HG03575 (cell line): ENCODE measurements around the gene HAS3.
"Not testable (repeated sequence)": the region's sequence is repeated elsewhere in the genome, so short reads cannot be mapped to it uniquely, and the experiment has no call there.

Experiments
- ATAC-seq: cut with Tn5 transposase; IDR thresholded peaks from one replicate; pipeline ENCODE4 v1.9.1; 2021; ENCODE audit not compliant: unreplicated experiment, insufficient number of reproducible peaks, low FRiP score; ENCODE audit errors: extremely low read depth

The HAS3 gene, protein sequence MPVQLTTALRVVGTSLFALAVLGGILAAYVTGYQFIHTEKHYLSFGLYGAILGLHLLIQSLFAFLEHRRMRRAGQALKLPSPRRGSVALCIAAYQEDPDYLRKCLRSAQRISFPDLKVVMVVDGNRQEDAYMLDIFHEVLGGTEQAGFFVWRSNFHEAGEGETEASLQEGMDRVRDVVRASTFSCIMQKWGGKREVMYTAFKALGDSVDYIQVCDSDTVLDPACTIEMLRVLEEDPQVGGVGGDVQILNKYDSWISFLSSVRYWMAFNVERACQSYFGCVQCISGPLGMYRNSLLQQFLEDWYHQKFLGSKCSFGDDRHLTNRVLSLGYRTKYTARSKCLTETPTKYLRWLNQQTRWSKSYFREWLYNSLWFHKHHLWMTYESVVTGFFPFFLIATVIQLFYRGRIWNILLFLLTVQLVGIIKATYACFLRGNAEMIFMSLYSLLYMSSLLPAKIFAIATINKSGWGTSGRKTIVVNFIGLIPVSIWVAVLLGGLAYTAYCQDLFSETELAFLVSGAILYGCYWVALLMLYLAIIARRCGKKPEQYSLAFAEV

DNA sequence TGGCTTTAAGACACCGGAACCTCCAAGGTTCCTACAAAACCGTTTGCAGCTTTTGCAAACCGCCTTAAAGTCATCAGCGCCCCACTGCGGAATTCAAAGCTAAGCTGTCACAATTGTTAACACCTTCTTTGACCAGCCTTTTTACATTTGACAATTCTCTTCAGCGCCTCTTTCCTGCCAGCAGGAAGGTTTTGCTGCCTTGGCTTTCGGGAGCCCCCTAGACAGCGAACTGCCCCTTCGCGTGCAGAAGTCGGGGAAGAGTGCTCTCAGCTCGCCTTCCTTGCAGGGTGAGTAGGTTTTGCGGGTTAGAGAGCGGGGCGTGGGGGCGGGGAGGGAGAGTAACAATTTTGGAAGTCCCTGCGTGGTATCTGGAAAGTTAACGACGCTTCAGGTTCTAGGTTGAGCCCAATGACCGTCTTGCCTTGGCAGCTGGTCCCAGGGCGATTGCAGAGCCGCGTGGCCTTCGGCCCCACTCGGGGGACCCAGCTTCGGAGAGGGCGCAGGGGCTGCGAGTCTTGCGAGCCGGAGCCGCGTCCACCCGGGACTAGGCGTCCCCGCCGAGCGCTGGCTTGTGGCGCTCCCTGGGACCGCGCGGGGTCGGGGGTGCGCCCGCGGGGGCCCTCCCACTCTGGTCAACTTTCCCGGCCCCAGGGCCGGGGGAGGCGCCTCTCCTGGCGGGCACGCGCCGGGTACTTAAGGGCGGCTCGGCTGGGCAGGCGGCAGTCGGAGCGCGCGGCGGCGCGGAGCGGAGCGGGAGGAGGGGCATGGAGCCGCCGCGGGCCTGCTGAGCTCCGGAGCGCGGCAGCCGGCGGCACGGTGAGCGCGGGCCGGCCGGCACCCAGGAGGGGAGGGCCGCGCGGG, at the start of gene HAS3:
Gene HAS3, plus strand, starts transcription at position 153 of the 861 bp plus-strand sequence. CDS start 3,743 bp downstream, outside the sequence.
- no peak for ATAC-seq

DNA sequence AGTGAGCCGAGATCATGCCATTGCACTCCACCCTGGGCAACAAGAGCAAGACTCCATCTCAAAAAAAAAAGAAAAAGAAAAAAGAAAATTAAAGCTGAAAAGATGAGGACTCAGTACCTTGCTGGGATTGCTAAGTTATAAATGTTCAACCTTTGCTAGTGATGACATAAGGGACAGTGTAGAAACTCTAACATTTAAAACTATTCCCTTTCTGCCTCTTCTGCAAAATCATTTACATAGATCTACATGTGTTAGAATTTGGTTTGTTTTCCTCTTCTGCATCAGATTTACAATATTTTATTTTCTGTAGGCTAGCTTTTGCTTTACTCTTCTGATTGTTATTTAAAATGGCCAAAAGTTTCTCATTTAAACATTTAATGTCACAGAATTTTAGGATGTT, 49.5 kb upstream of the HAS3 start:
- no peak for ATAC-seq

DNA sequence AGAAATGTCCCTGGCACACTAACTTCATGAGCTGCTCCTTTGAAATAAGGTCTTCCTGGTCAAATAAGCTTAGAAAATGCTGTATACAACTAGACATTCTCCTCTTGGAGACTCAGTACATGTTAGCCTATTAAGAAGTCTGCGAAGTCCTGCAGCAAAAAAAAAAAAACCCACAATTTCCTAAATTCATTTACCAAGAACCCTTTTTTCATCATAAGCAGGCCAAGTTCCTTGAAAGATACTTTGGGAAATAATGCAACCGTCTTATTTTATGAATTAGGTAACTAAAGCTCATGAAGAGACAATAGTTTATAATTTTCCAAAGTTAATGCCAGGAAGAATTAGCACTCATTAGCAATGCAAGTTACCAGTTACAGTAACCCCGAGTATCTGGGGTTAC, 49.0 kb upstream of the HAS3 start:
- ATAC-seq = no peak

DNA sequence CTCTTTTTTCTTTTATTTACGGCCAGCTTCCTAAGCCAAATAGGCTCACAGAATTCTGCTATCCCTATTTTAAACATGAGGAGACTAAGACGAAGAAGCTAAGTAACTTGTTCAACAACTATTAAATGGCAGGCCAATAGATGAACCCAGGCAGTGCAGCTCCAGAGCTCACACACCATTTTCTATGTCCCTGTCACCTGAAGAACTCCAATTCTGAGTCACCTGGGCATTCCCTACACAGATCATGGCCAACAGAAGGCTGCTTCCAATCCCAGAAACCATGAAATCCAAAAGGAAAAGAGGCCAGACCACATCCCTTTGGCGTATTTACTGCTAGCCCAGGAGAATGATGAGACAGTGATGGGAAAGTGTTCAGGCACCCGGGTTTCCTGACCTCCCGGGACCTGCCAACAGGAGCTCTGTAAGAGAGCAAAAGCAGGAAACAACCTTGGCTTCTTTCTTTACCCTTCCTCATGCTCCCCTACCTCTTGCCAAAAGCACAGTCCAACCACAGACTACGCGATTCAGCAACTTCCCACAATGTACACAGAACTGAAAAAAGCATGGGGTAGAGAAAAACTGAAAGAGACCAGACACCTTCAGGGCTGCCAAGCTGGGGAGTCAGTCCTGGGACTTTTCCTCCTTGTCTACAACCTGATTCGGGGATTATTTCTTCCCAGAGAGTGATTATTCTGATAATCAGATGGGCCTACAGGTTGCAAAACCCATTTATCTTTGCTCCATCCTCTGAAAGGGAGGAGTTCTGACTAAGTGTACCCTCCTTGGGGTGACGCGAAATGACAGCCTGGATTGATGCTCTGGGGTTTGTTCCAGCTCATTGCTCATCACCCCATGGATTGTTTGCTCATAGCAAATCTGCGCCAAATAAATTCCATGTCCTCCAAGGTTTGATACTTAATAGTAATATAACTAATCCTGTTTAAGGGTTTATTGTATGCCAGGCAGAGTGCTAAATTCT, 47.8 kb upstream of the HAS3 start:
- no peak for ATAC-seq

DNA sequence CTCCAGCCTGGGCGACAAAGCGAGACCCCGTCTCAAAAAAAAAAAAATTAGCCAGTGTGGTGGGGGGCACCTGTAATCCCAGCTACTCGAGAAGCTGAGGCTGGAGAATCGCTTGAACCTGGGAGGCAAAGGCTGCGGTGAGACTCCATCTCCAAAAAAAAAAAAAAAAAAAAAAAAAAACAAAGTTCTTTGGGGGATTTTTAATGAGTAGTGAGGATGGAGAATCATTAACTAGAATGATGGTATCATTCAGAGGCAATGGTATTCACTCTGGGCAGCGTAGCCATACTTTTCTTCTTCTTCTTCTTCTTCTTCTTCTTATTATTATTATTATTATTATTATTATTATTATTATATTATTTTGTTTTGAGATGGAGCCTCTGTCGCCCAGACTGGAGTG, 42.0 kb upstream of the HAS3 start:
- not testable (repeated sequence) for ATAC-seq

DNA sequence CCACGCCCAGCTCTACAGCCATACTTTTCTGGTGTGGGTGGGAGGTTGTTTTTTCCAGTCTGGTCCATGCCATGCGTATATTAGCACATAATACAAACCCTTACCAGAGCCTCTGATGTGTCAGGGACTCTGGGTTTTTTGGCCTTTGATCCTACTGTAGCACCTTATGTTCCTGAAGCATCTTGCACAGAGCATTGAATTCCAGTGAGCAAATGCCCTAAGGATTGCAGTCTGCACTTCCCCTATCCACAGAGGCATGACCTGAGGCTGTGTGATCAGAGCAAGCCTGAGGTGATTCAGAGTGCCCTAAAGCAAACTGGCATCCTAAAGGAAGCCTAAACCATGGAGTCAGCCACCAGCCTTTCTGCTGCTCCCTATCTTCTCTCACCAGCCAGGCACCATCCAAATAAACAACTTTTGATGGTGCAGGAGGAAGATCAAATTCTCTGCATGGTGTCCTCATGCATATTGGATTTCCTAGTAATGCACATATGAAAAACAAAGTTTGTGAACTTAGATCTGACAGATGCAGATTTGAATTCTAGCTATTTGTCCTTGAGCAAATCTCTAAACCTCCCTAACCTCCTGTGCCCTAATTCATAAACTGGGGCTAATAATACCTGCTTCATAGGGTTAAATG, 41.2 kb upstream of the HAS3 start:
- ATAC-seq = no peak

DNA sequence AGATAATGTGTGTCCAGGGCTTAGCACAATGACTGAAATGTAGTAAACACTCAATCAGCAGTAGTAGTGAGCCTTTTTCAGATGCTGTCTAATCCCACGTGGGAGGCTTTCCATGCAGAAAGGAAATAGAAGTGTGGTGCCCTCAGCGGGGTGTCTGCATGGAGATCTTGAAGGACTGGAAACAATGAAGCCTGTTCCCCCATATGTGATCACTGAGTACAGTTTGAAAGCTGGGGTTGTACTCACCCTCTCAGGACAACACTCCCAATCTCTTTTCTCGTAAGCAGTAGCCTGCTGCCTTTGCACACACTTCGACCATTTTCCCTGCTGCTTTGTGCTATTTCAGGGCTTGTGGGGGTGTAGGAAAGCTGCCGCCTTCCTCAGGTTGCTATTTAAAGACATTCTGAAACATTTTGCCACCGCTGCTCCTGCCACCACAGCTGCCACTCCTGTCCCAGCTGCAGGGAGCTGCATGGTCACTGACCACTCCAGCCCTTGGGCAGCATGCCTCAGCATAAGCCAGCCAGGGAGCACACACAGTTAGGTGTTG, 40.6 kb upstream of the HAS3 start:
- no peak for ATAC-seq

DNA sequence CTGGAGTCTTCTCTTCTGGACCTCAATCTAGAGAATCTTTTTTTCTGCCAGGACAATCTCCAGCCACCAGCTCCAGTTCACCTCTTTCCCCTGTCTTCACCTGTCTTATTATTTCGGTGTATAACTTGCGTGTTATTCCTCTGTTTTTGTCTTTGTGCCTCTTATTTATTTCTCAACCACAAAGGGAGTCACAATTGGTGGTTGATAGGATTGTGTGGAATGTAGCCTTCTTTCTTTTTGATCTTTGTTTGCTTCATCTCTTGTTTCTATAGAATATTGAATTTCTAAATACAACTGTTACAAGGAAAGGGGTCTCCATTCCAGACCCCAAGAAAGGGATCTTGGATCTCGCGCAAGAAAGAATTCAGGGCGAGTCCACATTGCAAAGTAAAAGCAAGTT, 35.9 kb upstream of the HAS3 start:
- ATAC-seq = no peak

DNA sequence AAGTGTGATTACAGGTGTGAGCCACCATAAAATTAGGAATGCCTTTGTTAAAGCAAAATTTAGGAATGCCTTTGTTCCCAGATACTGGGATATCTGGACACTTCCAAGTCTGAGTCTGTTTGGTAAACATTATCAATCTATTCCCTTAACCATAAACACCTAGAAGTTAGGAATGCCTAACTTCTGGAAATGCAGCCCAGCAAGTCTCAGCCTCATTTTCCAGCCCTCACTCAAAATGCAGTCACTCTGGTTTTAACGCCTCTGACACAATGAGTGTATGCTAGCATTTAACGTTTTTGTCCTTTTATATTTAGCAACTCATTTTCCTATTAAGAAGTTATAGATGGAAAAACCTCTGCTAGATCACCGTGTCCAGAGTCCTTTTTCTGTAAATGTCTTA, 34.4 kb upstream of the HAS3 start:
- no peak for ATAC-seq

DNA sequence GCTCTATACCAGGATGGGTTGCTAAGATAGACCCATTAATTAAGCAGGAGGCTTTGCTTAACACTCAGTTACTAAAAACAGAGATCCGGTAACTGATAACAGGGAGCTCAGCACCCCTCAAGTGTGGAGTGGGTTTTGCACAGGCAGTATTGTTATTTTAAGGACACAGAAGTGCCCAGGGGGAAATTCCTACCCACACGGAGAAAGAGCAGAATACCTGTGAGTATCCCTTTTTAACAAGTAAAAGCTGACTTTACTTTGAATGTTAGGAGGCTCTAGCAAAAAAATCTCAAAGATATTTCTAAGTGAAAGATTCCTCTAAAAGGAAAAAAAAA, 32.8 kb upstream of the HAS3 start:
- ATAC-seq = no peak

DNA sequence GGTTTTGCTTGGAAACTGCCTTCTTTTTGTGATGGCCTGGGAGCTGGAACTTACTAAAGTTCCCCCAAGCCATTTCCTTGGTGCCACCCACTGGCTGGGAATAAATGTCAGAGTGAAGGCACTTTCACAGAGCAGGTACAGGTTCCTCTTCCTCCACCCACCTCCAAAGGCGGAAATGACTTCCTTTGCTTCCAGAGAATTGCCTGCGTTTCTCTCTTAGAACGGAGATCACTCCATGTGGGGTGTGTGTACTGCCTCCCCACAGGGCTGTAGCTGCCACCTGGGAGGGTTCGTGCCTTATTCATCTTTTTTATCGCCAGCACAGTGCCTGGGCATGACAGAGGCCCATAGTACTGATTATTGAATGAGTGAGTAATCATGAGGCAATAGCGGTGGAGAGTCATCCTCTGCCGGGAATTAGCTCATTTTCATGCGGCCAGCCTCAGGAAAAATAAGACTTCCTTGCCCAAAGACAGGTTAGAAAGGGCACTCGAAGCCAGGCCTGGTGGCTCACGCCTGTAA, 32.2 kb upstream of the HAS3 start:
- no peak for ATAC-seq

DNA sequence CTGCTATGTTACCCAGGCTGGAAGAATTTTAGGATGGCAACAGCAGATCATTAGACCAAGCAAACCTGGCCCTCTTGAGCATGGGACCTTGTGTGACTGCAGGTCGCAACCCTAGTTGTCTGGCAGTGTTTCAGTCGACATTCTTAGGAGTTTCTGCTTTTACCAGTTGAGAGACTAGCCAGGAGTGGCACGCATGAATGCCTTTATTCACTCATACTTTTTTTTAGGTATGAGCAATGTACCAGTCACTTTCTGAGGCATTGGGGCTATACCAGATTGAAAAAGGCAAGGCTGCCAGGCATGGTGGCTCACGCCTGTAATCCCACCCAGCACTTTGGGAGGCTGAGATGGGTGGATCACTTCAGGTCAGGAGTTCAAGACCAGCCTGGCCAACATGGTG, 28.2 kb upstream of the HAS3 start:
- no peak for ATAC-seq

DNA sequence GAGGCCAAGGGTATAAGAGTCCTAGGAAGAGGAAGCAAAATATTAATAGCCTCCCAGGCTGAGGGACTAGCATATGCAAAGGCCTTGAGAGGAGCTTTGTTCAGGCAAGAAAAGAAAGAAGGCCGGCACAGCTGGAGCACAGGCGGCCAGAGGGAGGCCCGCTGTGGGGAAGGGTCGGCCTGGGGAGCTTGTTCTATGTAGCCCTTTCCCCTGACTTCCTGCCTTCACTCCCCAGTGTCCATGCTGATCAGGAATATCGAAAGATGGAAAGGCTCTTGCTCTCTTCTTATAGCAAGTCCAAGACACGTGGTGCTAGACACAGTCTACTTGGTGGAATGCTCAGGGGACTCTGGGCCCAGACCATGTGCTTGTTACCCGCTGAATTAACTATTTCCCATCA, 27.4 kb upstream of the HAS3 start:
- no peak for ATAC-seq

DNA sequence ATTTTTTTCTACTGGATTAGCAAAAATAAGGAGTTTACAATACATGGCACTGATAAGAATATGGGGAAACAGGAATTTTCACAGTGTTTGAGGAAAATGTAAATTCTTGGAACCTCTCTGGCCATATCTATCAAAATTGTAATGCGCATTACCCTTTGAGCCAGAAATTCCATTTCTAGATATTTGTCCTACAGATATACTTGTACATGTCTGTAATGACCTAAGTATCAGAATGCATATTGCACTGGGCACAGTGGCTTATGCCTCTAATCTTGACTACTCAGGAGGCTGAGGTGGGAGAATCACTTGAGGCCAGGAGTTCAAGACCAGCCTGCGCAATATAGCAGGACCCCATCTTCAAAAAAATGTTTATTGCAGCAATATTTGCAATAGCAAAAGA, 25.8 kb upstream of the HAS3 start:
- no peak for ATAC-seq

DNA sequence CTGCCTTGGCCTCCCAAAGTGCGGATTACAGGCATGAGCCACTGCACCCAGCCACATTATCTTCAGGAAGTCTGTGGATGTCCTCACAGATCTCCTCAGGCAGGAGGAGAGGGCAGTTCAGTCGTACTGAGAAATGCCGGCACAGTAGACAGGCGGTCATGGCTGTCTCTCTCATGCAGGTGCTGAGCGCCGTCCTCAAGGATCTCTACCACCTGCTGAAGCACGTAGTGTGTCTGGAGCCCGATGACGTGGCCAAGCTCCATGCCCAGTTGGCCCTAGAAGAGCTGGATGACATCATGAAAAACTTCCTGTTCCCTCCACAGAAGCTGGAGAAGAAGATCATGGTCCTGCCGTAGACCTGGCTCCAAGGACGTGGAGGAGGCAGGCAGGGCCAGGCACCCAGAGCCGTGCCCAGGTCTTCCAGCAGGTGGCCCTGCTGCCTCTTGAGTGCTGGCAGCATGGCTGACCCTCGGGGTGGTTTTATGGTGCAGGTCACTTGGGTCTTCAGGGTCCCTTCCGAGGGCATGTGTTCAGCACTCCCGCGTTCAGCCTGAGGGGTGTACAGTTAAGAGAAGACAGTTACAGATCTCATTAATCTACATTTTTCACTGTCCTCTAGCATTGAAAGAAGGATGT, 22.0 kb upstream of the HAS3 start:
- ATAC-seq = no peak

DNA sequence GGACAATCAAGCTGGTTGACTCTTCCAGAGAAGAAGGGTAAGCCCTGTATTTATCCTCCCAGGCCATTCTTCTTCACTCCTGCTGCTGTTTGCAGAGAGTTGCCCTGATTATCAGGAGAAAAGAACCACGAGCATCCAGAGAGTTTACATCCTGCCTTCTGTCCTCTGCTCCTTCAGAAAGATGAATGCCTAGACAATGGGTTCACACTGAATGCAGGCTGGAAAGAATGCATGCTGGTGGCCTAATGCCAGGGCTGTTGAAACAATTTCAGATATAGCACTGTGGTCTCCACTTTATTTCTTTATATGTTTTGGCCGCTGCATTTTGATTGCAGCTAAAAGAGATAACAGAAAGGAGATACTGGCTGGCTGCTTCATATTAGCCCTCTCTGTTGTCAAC, 21.2 kb upstream of the HAS3 start:
- ATAC-seq = no peak

DNA sequence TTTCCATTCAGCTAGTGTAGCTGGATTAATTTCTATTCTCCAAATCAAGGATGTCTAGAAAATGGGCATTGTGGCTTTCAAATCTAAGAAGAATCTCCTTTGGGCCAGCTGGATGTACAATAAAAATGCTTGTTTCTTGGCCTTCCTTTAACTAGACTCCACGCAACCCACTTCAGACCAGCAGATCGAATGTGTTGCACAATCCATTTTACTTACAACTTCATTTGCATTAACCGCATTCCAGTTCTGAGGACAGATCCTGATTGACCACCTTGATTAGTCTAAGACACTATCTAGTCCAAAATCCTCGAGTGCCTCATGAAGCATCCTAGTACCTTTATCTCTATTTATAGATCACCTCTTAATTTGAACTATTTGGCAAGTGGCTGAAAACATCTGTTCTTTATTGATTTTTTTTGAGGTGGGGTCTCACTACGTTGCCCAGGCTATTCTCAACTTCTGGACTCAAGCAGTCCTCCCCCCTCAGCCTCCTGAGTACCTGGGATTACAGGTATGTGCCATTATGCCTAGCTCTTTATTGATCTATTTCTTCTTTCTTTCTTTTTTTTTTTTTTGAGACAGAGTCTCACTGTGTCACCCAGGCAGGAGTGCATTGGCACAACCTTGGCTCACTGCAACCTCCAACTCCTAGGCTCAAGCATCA, 20.3 kb upstream of the HAS3 start:
- no peak for ATAC-seq
